BE2C (cell line): ENCODE measurements around the gene PARM1.

ENCODE experiments used
- DNase-seq: peaks from one replicate; pipeline ENCODE4 v3.0.0-alpha.2; 2020
- H3K27me3 ChIP-seq: fragments of 250-450 bp; sonication (Bioruptor Pico); 2 replicates; pipeline ENCODE4 v1.5.1; 2020; ENCODE audit warnings: mild to moderate bottlenecking
- H3K36me3 ChIP-seq: fragments of 250-450 bp; sonication (Bioruptor Pico); 2 replicates; pipeline ENCODE4 v1.5.1; 2020; ENCODE audit warnings: mild to moderate bottlenecking
- H3K4me1 ChIP-seq: fragments of 250-450 bp; sonication (Bioruptor Pico); 2 replicates; pipeline ENCODE4 v1.5.1; 2020
- H3K4me3 ChIP-seq: 2 replicates; pipeline ENCODE4 v1.5.1; 2011; ENCODE audit warnings: low read depth, low read length
- H3K9me3 ChIP-seq: fragments of 250-450 bp; sonication (Bioruptor Pico); 2 replicates; pipeline ENCODE4 v1.5.1; 2020
- TF ChIP-seq, protein P1 (sequence below): IDR thresholded peaks from 2 replicates; pipeline ENCODE4 v1.5.1; 2012; ENCODE audit warnings: mild to moderate bottlenecking, low read depth, low read length

PARM1 gene

DNA sequence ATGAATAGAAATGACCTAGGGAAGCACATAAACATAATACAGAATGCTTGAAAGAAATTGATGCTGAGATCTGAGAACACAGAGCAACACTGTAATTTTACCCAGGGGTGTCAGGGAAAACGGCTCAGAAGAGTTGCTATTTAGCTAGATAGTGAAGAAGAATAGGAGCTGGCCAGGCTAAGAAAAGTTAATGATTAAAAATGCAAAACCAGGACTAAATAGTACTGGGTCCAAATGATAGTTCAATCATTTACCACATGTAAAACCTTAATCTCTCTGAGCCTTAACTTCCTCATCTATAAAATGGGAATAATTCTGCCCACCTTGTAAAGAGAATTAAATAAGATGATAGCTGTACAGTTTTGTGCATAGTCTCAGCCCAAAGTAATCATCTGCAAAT, 97.1 kb downstream of the PARM1 start:
- DNase-seq: no peak
- H3K27me3 ChIP-seq: no peaks in the 10 kb centered on the region
- H3K4me1 ChIP-seq: no peaks in the 10 kb centered on the region
- no peaks in the 10 kb centered on the region for H3K36me3 ChIP-seq
- TF ChIP-seq, protein P1, sequence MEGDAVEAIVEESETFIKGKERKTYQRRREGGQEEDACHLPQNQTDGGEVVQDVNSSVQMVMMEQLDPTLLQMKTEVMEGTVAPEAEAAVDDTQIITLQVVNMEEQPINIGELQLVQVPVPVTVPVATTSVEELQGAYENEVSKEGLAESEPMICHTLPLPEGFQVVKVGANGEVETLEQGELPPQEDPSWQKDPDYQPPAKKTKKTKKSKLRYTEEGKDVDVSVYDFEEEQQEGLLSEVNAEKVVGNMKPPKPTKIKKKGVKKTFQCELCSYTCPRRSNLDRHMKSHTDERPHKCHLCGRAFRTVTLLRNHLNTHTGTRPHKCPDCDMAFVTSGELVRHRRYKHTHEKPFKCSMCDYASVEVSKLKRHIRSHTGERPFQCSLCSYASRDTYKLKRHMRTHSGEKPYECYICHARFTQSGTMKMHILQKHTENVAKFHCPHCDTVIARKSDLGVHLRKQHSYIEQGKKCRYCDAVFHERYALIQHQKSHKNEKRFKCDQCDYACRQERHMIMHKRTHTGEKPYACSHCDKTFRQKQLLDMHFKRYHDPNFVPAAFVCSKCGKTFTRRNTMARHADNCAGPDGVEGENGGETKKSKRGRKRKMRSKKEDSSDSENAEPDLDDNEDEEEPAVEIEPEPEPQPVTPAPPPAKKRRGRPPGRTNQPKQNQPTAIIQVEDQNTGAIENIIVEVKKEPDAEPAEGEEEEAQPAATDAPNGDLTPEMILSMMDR: no peak
- H3K9me3 ChIP-seq: no peaks in the 10 kb centered on the region
- no peak overlapping the region for H3K4me3 ChIP-seq

- H3K9me3 ChIP-seq: no peaks in the 10 kb centered on the region
- DNase-seq: no peak
- no peak overlapping the region for H3K4me3 ChIP-seq
- H3K27me3 ChIP-seq: no peaks in the 10 kb centered on the region
- no peaks in the 10 kb centered on the region for H3K4me1 ChIP-seq
- TF ChIP-seq, protein P1: no peak
- no peaks in the 10 kb centered on the region for H3K36me3 ChIP-seq
Observed at GRCh38 chr4:75030649-75031235, 97.8 kb downstream of the PARM1 start.

GRCh38 chr4:75031775-75032174, 98.9 kb downstream of the PARM1 start:
- Histone ChIP-seq H3K9me3 (no peaks in the 10 kb centered on the region; the same call in 1 of the 2 replicates), H3K4me1 (peaks cover 10% of the 10 kb centered on the region), H3K4me3 (no peak overlapping the region), H3K27me3 (no peaks in the 10 kb centered on the region), H3K36me3 (no peaks in the 10 kb centered on the region)
- TF ChIP-seq, protein P1: no peak
- DNase-seq: no peak

- no peaks in the 10 kb centered on the region; the same call in 1 of the 2 replicates for H3K9me3 ChIP-seq
- H3K4me3 ChIP-seq: no peak overlapping the region
- TF ChIP-seq, protein P1: no peak
- no peaks in the 10 kb centered on the region for H3K36me3 ChIP-seq
- peaks cover 28% of the 10 kb centered on the region for H3K4me1 ChIP-seq
- DNase-seq: no peak
- H3K27me3 ChIP-seq: no peaks in the 10 kb centered on the region
Observed at GRCh38 chr4:75034523-75034922, 101.6 kb downstream of the PARM1 start.

DNA sequence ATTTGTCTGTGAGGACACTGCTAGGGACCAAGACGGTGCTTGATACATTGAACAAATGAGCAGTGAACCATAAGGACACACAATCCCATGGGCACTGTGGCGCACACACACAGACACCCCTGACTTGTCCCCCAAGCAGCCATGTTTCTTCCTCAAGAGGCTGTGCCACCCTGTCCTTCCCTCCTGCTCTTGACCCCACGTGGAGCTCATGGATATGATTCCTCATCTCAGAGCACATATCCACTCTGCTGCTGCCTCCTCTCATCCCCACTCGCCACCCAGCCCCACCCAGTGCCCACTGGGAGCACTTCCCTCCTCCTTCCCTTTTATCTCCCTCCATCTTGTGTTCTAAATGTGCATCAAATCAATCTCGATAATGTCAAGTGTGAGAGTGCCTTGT, 102.4 kb downstream of the PARM1 start:
- peaks cover 28% of the 10 kb centered on the region for H3K4me1 ChIP-seq
- no peaks in the 10 kb centered on the region for H3K36me3 ChIP-seq
- no peaks in the 10 kb centered on the region for H3K27me3 ChIP-seq
- TF ChIP-seq, protein P1: no peak
- DNase-seq: no peak
- H3K9me3 ChIP-seq: no peaks in the 10 kb centered on the region; the same call in 1 of the 2 replicates
- H3K4me3 ChIP-seq: no peak overlapping the region

DNA sequence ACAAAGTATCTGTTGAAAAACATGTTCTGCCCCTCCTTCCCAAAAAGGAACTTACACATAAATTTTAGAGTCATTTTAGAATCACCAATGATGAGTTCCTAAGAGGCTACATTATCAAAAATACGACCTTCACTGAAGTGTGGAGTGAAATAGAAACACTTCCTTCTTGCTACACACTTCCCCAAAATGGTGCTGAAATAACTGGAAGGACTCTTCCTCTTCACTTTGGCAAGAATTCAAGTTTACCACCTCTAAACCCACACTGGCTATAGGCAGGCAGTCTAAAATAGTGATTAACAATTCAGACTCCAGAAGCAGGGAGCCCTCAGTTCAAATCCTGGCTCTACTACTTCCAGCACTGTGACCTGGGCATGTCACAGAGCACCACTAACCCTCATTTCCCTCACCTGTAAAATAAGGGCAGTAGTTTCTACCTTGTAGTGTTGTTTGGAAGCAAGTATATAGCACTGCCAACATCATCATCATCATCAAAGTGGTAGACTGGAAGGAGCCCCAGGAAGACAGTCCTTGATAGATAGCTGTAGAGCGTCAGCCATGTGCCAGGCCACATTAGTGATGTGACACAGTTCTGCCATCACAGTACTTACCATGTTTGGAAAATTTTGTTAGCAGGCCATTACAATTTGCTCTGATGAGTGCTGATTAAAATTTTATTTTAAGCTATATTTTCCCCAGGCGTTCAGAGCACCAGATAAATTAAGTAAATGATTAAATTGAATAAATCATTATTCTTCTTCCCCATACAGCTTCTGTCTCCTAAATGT, 103.3 kb downstream of the PARM1 start:
- Histone ChIP-seq H3K9me3 (no peaks in the 10 kb centered on the region; the same call in 1 of the 2 replicates), H3K4me1 (peaks cover 28% of the 10 kb centered on the region), H3K27me3 (no peaks in the 10 kb centered on the region), H3K36me3 (no peaks in the 10 kb centered on the region), H3K4me3 (no peak overlapping the region)
- TF ChIP-seq, protein P1: no peak
- DNase-seq: no peak
